DND-41 (cell line): ENCODE measurements around the gene CEBPE.

Source experiments
- ATAC-seq: fragments of 200-7000 bp; cut with Tn5 transposase; 3 replicates; pipeline ENCODE4 v1.9.1; 2021; ENCODE audit warnings: low read depth; ENCODE audit not compliant: insufficient read depth
- DNase-seq: peaks from one replicate; pipeline ENCODE4 v3.0.0-alpha.2; 2020
- H2AFZ ChIP-seq: 2 replicates; pipeline ENCODE4 v1.6.0; 2012; ENCODE audit warnings: low read depth, low read length
- H3K27ac ChIP-seq: 2 replicates; pipeline ENCODE4 v1.5.1; 2012; ENCODE audit warnings: low read length, inconsistent platforms
- H3K27me3 ChIP-seq: fragments of 200-600 bp; sonication (generic); 2 replicates; pipeline ENCODE4 v1.6.0; 2012; ENCODE audit warnings: low read length, mild to moderate bottlenecking, inconsistent platforms; ENCODE audit not compliant: insufficient read depth, poor library complexity
- H3K36me3 ChIP-seq: 2 replicates; pipeline ENCODE4 v1.5.1; 2012; ENCODE audit warnings: low read length, inconsistent platforms; ENCODE audit not compliant: insufficient read depth
- H3K4me1 ChIP-seq: 2 replicates; pipeline ENCODE4 v1.5.1; 2012; ENCODE audit warnings: mild to moderate bottlenecking, low read length; ENCODE audit not compliant: insufficient read depth
- H3K4me2 ChIP-seq: 2 replicates; pipeline ENCODE4 v1.6.0; 2012; ENCODE audit warnings: mild to moderate bottlenecking, moderate library complexity, low read length, inconsistent platforms; ENCODE audit not compliant: insufficient read depth
- H3K4me3 ChIP-seq, 2 experiments: fragments of 200-600 bp in 1 of 2; shearing (Covaris generic) in 1 of 2; 2 replicates each; pipeline ENCODE4 v1.5.1; 2012 to 2016; ENCODE audit warnings: inconsistent platforms in 2 of 2, low read length in 2 of 2, mild to moderate bottlenecking in 2 of 2, low read depth in 1 of 2, moderate library complexity in 1 of 2
- H3K79me2 ChIP-seq: 2 replicates; pipeline ENCODE4 v1.6.0; 2012; ENCODE audit warnings: low read length, inconsistent platforms; ENCODE audit not compliant: insufficient read depth
- H3K9ac ChIP-seq: 2 replicates; pipeline ENCODE4 v1.6.0; 2012; ENCODE audit warnings: low read depth, mild to moderate bottlenecking, inconsistent platforms, low read length, moderate library complexity
- H3K9me3 ChIP-seq: 2 replicates; pipeline ENCODE4 v1.5.1; 2012; ENCODE audit warnings: low read length, moderate library complexity, mild to moderate bottlenecking, inconsistent platforms; ENCODE audit not compliant: insufficient read depth, severe bottlenecking
- H4K20me1 ChIP-seq: 2 replicates; pipeline ENCODE4 v1.6.0; 2012; ENCODE audit warnings: low read length; ENCODE audit not compliant: insufficient read depth
- EZH2 ChIP-seq: IDR thresholded peaks from 3 replicates; pipeline ENCODE4 v1.6.1; 2012; ENCODE audit warnings: borderline replicate concordance, low read depth, mild to moderate bottlenecking, moderate library complexity, low read length, inconsistent platforms; ENCODE audit not compliant: severe bottlenecking
- TF ChIP-seq, protein P1 (sequence below): IDR thresholded peaks from 2 replicates; pipeline ENCODE4 v1.5.1; 2012; ENCODE audit warnings: borderline replicate concordance, low read length, moderate library complexity, mild to moderate bottlenecking; ENCODE audit not compliant: poor library complexity, severe bottlenecking; ENCODE audit errors: extremely low read depth

Gene CEBPE

GRCh38 chr14:23090254-23090636, 28.8 kb downstream of the CEBPE start:
- H3K36me3 ChIP-seq = peaks cover 87% of the 10 kb centered on the region
- H3K4me3 ChIP-seq = no peak overlapping the region
- H3K27ac ChIP-seq = no peak overlapping the region
- H3K4me2 ChIP-seq = no peak overlapping the region
- peaks cover 15% of the 10 kb centered on the region for H3K4me1 ChIP-seq
- no peaks in the 10 kb centered on the region for H3K9me3 ChIP-seq
- no peak overlapping the region for H3K9ac ChIP-seq
- H4K20me1 ChIP-seq = peaks cover 36% of the 10 kb centered on the region
- no peaks in the 10 kb centered on the region for H3K27me3 ChIP-seq
- no peak for ATAC-seq
- no peak overlapping the region for H2AFZ ChIP-seq
- TF ChIP-seq, protein P1, sequence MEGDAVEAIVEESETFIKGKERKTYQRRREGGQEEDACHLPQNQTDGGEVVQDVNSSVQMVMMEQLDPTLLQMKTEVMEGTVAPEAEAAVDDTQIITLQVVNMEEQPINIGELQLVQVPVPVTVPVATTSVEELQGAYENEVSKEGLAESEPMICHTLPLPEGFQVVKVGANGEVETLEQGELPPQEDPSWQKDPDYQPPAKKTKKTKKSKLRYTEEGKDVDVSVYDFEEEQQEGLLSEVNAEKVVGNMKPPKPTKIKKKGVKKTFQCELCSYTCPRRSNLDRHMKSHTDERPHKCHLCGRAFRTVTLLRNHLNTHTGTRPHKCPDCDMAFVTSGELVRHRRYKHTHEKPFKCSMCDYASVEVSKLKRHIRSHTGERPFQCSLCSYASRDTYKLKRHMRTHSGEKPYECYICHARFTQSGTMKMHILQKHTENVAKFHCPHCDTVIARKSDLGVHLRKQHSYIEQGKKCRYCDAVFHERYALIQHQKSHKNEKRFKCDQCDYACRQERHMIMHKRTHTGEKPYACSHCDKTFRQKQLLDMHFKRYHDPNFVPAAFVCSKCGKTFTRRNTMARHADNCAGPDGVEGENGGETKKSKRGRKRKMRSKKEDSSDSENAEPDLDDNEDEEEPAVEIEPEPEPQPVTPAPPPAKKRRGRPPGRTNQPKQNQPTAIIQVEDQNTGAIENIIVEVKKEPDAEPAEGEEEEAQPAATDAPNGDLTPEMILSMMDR = no peak
- no peak for TF ChIP-seq EZH2
- peaks cover 82% of the 10 kb centered on the region for H3K79me2 ChIP-seq
- DNase-seq = no peak

DNA sequence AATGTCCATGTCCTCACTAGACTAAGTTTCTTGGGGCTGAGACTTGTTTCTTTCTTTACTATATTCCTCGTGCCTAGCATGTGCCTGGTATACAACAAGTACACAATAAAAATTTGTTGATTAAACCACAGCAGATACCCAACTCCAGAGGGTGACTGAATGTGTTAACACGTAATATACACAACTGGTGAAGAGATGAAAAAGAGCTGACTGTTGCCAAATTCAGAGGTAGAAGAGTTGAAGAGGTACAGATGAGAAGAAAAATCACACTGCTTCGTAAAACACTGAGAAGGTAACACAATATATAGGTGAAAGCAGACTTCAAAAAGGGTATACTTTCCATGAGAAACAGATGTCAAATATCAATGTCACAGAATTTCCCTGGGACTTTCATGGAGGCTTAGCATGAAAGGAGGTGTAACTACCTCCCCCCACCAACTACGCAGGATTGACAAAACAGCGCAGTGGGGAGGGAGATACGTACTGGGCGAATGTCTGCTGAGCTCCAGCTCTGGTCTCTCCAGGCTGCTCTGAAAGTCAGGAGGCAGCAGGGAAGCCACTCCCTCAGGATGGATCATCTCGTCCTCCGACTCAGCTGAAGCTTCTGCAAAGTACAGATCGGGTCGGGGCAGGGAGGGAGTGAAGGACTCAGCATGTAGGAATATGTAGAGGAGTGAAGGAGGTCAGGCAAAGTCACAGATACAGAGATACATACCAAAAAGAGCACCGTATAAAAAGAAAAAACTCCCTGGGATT, 29.4 kb downstream of the CEBPE start:
- Histone ChIP-seq H3K27ac (no peak overlapping the region), H3K9ac (no peak overlapping the region), H2AFZ (no peak overlapping the region), H3K27me3 (no peaks in the 10 kb centered on the region), H3K79me2 (peaks cover 85% of the 10 kb centered on the region), H3K4me2 (no peak overlapping the region), H3K9me3 (no peaks in the 10 kb centered on the region), H3K4me1 (peaks cover 15% of the 10 kb centered on the region), H3K4me3 (no peak overlapping the region), H4K20me1 (peaks cover 36% of the 10 kb centered on the region), H3K36me3 (peaks cover 91% of the 10 kb centered on the region)
- no peak for DNase-seq
- no peak for TF ChIP-seq EZH2
- TF ChIP-seq, protein P1 = no peak
- no peak for ATAC-seq

DNA sequence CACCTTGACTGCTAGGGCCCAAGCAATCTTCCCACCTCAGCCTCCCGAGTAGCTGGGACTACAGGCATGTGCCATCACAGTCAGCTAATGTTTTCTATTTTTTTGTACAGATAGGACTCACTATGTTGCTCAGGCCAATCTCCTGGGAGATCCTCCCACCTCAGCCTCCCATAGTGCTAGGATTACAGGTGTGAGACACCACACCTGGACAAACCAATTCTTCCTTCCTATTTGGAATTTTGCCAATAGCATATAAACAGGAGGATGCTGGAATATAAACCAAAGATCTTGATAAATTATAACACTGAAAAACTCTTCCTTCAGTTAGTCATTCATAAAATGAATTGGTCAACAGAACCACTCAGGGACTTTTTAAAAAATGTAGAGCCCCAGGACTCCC, 32.5 kb downstream of the CEBPE start:
- Histone ChIP-seq H3K36me3 (peaks cover 99% of the 10 kb centered on the region), H3K27me3 (no peaks in the 10 kb centered on the region), H3K4me1 (no peaks in the 10 kb centered on the region), H3K9ac (no peak overlapping the region), H2AFZ (no peak overlapping the region), H3K4me2 (no peak overlapping the region), H3K79me2 (peaks cover 60% of the 10 kb centered on the region), H3K4me3 (no peak overlapping the region), H3K27ac (no peak overlapping the region), H3K9me3 (no peaks in the 10 kb centered on the region), H4K20me1 (peaks cover 15% of the 10 kb centered on the region; the same call in 1 of the 2 replicates)
- DNase-seq (no peak), ATAC-seq (no peak)
- TF ChIP-seq EZH2 = no peak
- TF ChIP-seq, protein P1 = no peak
